GM12878 (cell line): ENCODE data around the gene PHYHIPL. TPM values are rescaled to one million over a fixed set of nuclear protein-coding genes. Genes with fewer than 3 reads are reported as not detected.

Experiments used
- ATAC-seq: fragments of 200-7000 bp; cut with Tn5 transposase; 3 replicates; pipeline ENCODE4 v1.9.1; 2020; ENCODE audit warnings: mild to moderate bottlenecking, moderate library complexity
- BruUV-seq: library from RNA; stranded (reverse); fragments of 400-500 nt; replicated peaks from 2 replicates; lab custom pipeline; 2021; lab: Mats Ljungman, UMichigan
- CTCF ChIA-PET: fragments of 300-600 bp; sonication (Branson Sonifier 250); formaldehyde crosslinking; extraction: SDS; loops from one replicate; lab custom pipeline; 2021; ENCODE audit warnings: inconsistent platforms; lab: Yijun Ruan, JAX
- POLR2A ChIA-PET: fragments of 350-600 bp; formaldehyde crosslinking; extraction: SDS; loops from one replicate; lab custom pipeline; 2021; ENCODE audit warnings: inconsistent platforms; lab: Charles Lee
- RAD21 ChIA-PET: fragments of 300-600 bp; sonication (Branson Sonifier 250); formaldehyde crosslinking; loops from one replicate; lab custom pipeline; 2023; ENCODE audit warnings: antibody characterized with exemption; ENCODE audit not compliant: unreplicated experiment; lab: Charles Lee
- SMC1A ChIA-PET: fragments of 300-600 bp; sonication (Branson Sonifier 250); formaldehyde crosslinking; loops from one replicate; lab custom pipeline; 2023; ENCODE audit not compliant: unreplicated experiment, uncharacterized antibody; lab: Charles Lee
- DNase-seq: peaks from one replicate; pipeline ENCODE4 v3.0.0-alpha.2; 2011; ENCODE audit warnings: low read depth, low spot score
- FAIRE-seq: peaks from 3 replicates; lab custom pipeline; 2011; peaks lifted over from hg19 to GRCh38; lab: Jason Lieb, UNC
- H2AFZ ChIP-seq: 2 replicates; pipeline ENCODE4 v1.6.0; 2011; ENCODE audit warnings: low read depth, low read length, control low read depth; ENCODE audit not compliant: control insufficient read depth
- H3K27ac ChIP-seq: 2 replicates; pipeline ENCODE4 v1.5.1; 2011; ENCODE audit warnings: control low read depth; ENCODE audit not compliant: control insufficient read depth, insufficient read depth
- H3K27me3 ChIP-seq, 2 experiments: replicated peaks in 1 of 2; 2 replicates each; pipeline versions ENCODE4 v1.6.0 to v1.6.1; 2011; ENCODE audit warnings: low read length in 1 of 2; ENCODE audit not compliant: control insufficient read depth in 2 of 2, insufficient read depth in 2 of 2
- H3K36me3 ChIP-seq, 2 experiments: 2 replicates each; pipeline ENCODE4 v1.5.1; 2011; ENCODE audit warnings: low read length in 1 of 2; ENCODE audit not compliant: control insufficient read depth in 2 of 2, insufficient read depth in 2 of 2
- H3K4me1 ChIP-seq: 2 replicates; pipeline ENCODE4 v1.6.1; 2011; ENCODE audit warnings: mild to moderate bottlenecking, low read length, moderate library complexity, mixed read lengths; ENCODE audit not compliant: control insufficient read depth, insufficient read depth
- H3K4me2 ChIP-seq: 2 replicates; pipeline ENCODE4 v1.6.0; 2011; ENCODE audit warnings: control low read depth; ENCODE audit not compliant: control insufficient read depth, insufficient read depth
- H3K4me3 ChIP-seq: fragments of 200-600 bp; sonication (generic); 2 replicates; pipeline ENCODE4 v1.5.1; 2016
- H3K79me2 ChIP-seq: 2 replicates; pipeline ENCODE4 v1.6.0; 2011; ENCODE audit warnings: low read length; ENCODE audit not compliant: control insufficient read depth, insufficient read depth
- H3K9ac ChIP-seq: 2 replicates; pipeline ENCODE4 v1.8.0; 2011; ENCODE audit warnings: low read length, control low read depth, mixed read lengths; ENCODE audit not compliant: control insufficient read depth, insufficient read depth
- H3K9me3 ChIP-seq: replicated peaks from 3 replicates; pipeline ENCODE4 v1.5.1; 2011; ENCODE audit warnings: mild to moderate bottlenecking, low read length; ENCODE audit not compliant: control insufficient read depth, insufficient read depth
- H4K20me1 ChIP-seq: 2 replicates; pipeline ENCODE4 v1.6.0; 2011; ENCODE audit not compliant: control insufficient read depth, insufficient read depth
- BRCA1 ChIP-seq: IDR thresholded peaks from 2 replicates; pipeline ENCODE4 v1.6.1; 2011; ENCODE audit warnings: low read depth, low read length, improper control_type of control experiment
- CBFB ChIP-seq: IDR thresholded peaks from 2 replicates; pipeline ENCODE4 v1.6.1; 2016; ENCODE audit warnings: antibody characterized with exemption, low read depth
- ETV6 ChIP-seq, 2 experiments: fragments of 450-650 bp in 1 of 2; IDR thresholded peaks in 1 of 2; conservative IDR thresholded peaks in 1 of 2; 2 replicates each; pipeline ENCODE4 v1.6.1; 2014; ENCODE audit warnings: antibody characterized with exemption in 1 of 2, borderline replicate concordance in 1 of 2, low read depth in 1 of 2, mild to moderate bottlenecking in 1 of 2, moderate library complexity in 1 of 2
- MEF2A ChIP-seq: IDR thresholded peaks from 2 replicates; pipeline ENCODE4 v1.6.1; 2011; ENCODE audit warnings: low read depth, mild to moderate bottlenecking, low read length, moderate library complexity; ENCODE audit not compliant: insufficient read depth
- MEF2B ChIP-seq: fragments of 450-650 bp; IDR thresholded peaks from 2 replicates; pipeline ENCODE4 v1.6.1; 2018; ENCODE audit warnings: mild to moderate bottlenecking, moderate library complexity; ENCODE audit not compliant: partially characterized antibody, poor library complexity, severe bottlenecking
- NBN ChIP-seq: fragments of 450-650 bp; IDR thresholded peaks from 2 replicates; pipeline ENCODE4 v1.6.1; 2016
- POLR2A ChIP-seq: IDR thresholded peaks from 2 replicates; pipeline ENCODE4 v1.6.1; 2011; ENCODE audit warnings: low read depth, mild to moderate bottlenecking, low read length
- RB1 ChIP-seq: fragments of 450-650 bp; formaldehyde crosslinking; IDR thresholded peaks from 2 replicates; pipeline ENCODE4 v1.6.1; 2017; ENCODE audit warnings: mild to moderate bottlenecking, borderline replicate concordance
- SIN3A ChIP-seq: IDR thresholded peaks from 2 replicates; pipeline ENCODE4 v1.6.1; 2012; ENCODE audit warnings: low read depth, low read length, improper control_type of control experiment
- SPI1 ChIP-seq: IDR thresholded peaks from 2 replicates; pipeline ENCODE4 v1.6.1; 2011; ENCODE audit warnings: low read depth, mild to moderate bottlenecking, low read length, moderate library complexity, borderline replicate concordance; ENCODE audit not compliant: insufficient read depth
- SREBF1 ChIP-seq: IDR thresholded peaks from 2 replicates; pipeline ENCODE4 v1.6.1; 2012; ENCODE audit warnings: mild to moderate bottlenecking, low read length
- ZBED1 ChIP-seq: IDR thresholded peaks from 2 replicates; pipeline ENCODE4 v1.6.1; 2016; ENCODE audit warnings: borderline replicate concordance
- in situ Hi-C: fragments of 300-500 bp; cut with MboI; formaldehyde crosslinking; loops from 9 replicates; pipeline ENCODE4 v1.14.3; 2018; ENCODE audit warnings: mixed read lengths
- intact Hi-C: fragments of 100-400 bp; cut with micrococcal nuclease; formaldehyde crosslinking; loops from one replicate; pipeline ENCODE4 v1.14.2; 2022; ENCODE audit not compliant: unreplicated experiment
- polyA plus RNA-seq, 11 experiments: library from polyadenylated mRNA; depleted of rRNA in 4 of 11; unstranded in 6 of 11; stranded (reverse) in 5 of 11; fragments of >200 nt; fragmentation: Nextera tagmentation in 4 of 11; fragmentation: Illumina TruSeq in 1 of 11; extraction: Ambion mirVana in 4 of 11; extraction: Trizol in 1 of 11; gene quantifications; 1 replicate in 1 of 11; 2 replicates in 10 of 11; pipeline versions ENCODE4 v1.2.1 to v1.2.3, GENCODE V29; 2011 to 2016; ENCODE audit warnings: inconsistent platforms in 2 of 11, missing spikeins in 2 of 11, low read depth in 1 of 11
- total RNA-seq, 4 experiments: library from RNA; depleted of rRNA in 3 of 4; stranded (reverse); fragments of >200 nt in 3 of 4; fragmentation: Illumina TruSeq in 1 of 4; extraction: Trizol in 1 of 4; gene quantifications; 2 replicates each; pipeline versions ENCODE4 v1.2.1 to v1.2.3, GENCODE V29; 2013 to 2021
- TF ChIP-seq, protein P1 (sequence below): IDR thresholded peaks from 2 replicates; pipeline ENCODE4 v1.6.1; 2012; ENCODE audit warnings: improper control_type of control experiment, low read depth, low read length; ENCODE audit not compliant: insufficient replicate concordance
- TF ChIP-seq, protein P2 (sequence below): IDR thresholded peaks from 2 replicates; pipeline ENCODE4 v1.6.1; 2011; ENCODE audit warnings: low read depth, mild to moderate bottlenecking, low read length, moderate library complexity, borderline replicate concordance; ENCODE audit errors: extremely low read depth
- TF ChIP-seq, protein P3 (sequence below): fragments of 450-650 bp; IDR thresholded peaks from 2 replicates; pipeline ENCODE4 v1.6.1; 2018; ENCODE audit warnings: borderline replicate concordance, mild to moderate bottlenecking; ENCODE audit not compliant: partially characterized antibody

Gene PHYHIPL
- total and polyA plus RNA-seq, 10 of the 15 experiments (the other 5 are each of a cell fraction or from before 2014, with no cell fraction given), result 0.06 to 0.40 (median 0.18) TPM; not detected in 2

DNA sequence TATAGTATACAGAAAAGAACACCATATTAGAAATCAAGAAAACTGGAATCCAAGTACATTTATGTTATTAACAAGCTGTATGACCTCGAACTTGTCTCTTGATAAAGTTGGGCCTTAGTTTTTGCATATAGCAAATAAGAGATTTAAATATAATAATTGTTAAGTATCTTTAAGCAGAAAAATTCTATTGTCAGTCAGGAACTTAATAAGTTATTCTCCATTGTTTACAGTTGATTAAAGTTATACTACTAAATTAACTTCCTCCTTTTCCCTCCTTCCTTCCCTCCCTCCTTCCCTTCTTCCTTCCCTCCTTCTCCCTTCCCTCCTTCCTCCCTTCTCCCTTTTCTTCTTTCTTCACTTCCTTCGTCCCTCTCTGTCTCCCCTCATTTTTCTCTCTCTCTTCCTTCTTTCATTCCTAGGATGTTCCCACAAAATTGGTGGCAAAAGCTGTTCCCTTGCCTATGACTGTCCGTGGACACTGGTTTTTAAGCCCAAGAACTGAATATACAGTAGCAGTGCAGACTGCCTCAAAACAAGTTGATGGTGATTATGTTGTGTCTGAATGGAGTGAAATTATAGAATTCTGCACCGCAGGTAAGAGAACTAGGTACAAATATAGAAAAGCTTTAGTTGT, 59.7 kb downstream of the PHYHIPL start (continued):
- TF ChIP-seq, protein P1, sequence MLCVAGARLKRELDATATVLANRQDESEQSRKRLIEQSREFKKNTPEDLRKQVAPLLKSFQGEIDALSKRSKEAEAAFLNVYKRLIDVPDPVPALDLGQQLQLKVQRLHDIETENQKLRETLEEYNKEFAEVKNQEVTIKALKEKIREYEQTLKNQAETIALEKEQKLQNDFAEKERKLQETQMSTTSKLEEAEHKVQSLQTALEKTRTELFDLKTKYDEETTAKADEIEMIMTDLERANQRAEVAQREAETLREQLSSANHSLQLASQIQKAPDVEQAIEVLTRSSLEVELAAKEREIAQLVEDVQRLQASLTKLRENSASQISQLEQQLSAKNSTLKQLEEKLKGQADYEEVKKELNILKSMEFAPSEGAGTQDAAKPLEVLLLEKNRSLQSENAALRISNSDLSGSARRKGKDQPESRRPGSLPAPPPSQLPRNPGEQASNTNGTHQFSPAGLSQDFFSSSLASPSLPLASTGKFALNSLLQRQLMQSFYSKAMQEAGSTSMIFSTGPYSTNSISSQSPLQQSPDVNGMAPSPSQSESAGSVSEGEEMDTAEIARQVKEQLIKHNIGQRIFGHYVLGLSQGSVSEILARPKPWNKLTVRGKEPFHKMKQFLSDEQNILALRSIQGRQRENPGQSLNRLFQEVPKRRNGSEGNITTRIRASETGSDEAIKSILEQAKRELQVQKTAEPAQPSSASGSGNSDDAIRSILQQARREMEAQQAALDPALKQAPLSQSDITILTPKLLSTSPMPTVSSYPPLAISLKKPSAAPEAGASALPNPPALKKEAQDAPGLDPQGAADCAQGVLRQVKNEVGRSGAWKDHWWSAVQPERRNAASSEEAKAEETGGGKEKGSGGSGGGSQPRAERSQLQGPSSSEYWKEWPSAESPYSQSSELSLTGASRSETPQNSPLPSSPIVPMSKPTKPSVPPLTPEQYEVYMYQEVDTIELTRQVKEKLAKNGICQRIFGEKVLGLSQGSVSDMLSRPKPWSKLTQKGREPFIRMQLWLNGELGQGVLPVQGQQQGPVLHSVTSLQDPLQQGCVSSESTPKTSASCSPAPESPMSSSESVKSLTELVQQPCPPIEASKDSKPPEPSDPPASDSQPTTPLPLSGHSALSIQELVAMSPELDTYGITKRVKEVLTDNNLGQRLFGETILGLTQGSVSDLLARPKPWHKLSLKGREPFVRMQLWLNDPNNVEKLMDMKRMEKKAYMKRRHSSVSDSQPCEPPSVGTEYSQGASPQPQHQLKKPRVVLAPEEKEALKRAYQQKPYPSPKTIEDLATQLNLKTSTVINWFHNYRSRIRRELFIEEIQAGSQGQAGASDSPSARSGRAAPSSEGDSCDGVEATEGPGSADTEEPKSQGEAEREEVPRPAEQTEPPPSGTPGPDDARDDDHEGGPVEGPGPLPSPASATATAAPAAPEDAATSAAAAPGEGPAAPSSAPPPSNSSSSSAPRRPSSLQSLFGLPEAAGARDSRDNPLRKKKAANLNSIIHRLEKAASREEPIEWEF, result no peak
- TF ChIP-seq RB1, result no peak

DNA sequence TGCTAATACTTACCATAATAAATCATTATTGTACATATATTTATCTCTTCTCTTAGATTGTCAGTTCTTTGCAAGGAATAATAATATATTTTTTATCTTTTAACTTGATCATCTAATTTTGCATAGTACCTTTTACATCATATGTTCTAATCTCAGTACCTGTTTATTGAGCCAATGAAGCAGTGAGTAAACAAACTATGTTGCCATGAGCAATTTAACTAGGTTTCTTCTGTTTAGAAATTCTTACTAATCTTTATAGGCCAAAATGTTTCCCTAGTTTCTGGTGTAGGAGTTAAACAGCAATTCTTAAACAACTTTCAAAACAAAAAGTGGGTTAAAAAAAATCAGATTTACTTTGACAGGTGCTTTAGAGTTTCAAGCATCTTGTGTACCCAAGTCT, 61.3 kb downstream of the PHYHIPL start:
- Histone ChIP-seq H3K4me2 (no peak overlapping the region), H3K36me3 (no peaks in the 10 kb centered on the region), H2AFZ (no peak overlapping the region), H3K27ac (no peak overlapping the region), H3K79me2 (no peaks in the 10 kb centered on the region), H3K4me1 (no peaks in the 10 kb centered on the region), H3K4me3 (no peak overlapping the region), H3K9ac (no peak overlapping the region), H4K20me1 (no peaks in the 10 kb centered on the region), H3K9me3 (no peaks in the 10 kb centered on the region), H3K27me3 (no peaks in the 10 kb centered on the region)
- SMC1A ChIA-PET, result interaction anchor here (1.0 to 2.8 kb wide), 6 partner anchors 19 to 285 kb away, joined by 3 to 17 read pairs (median 5); no protein-coding TSS in a partner anchor
- no peak for DNase-seq
- in situ Hi-C loops, result no loop called here
- no TSS peak for BruUV-seq
- RAD21 ChIA-PET, result interaction anchor here (1.4 to 1.9 kb wide), 2 partner anchors 25 to 286 kb away, joined by 3 to 11 read pairs; no protein-coding TSS in a partner anchor
- no peak for FAIRE-seq
- no peak for ATAC-seq
- intact Hi-C loops, result no loop called here
- POLR2A ChIA-PET, result no interaction called here
- CTCF ChIA-PET, result interaction anchor here (1.8 to 2.8 kb wide), 2 partner anchors 286 to 385 kb away, joined by 7 to 17 read pairs; no protein-coding TSS in a partner anchor
- TF ChIP-seq MEF2A, result no peak
- no peak for TF ChIP-seq SIN3A
- TF ChIP-seq, protein P2, sequence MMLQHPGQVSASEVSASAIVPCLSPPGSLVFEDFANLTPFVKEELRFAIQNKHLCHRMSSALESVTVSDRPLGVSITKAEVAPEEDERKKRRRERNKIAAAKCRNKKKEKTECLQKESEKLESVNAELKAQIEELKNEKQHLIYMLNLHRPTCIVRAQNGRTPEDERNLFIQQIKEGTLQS, result no peak
- TF ChIP-seq SPI1, result no peak
- TF ChIP-seq SREBF1, result no peak
- TF ChIP-seq CBFB, result no peak
- no peak for TF ChIP-seq ETV6 (conservative IDR thresholded peaks at IDR 0.05 in 1 of 2, IDR thresholded peaks at IDR 0.05 in 1 of 2; ENCODE audit: borderline replicate concordance in 1 of 2, low read depth in 1 of 2)
- TF ChIP-seq NBN, result no peak
- no peak for TF ChIP-seq MEF2B
- no peak for TF ChIP-seq ZBED1
- no peak for TF ChIP-seq POLR2A
- no peak for TF ChIP-seq BRCA1
- TF ChIP-seq, protein P3, sequence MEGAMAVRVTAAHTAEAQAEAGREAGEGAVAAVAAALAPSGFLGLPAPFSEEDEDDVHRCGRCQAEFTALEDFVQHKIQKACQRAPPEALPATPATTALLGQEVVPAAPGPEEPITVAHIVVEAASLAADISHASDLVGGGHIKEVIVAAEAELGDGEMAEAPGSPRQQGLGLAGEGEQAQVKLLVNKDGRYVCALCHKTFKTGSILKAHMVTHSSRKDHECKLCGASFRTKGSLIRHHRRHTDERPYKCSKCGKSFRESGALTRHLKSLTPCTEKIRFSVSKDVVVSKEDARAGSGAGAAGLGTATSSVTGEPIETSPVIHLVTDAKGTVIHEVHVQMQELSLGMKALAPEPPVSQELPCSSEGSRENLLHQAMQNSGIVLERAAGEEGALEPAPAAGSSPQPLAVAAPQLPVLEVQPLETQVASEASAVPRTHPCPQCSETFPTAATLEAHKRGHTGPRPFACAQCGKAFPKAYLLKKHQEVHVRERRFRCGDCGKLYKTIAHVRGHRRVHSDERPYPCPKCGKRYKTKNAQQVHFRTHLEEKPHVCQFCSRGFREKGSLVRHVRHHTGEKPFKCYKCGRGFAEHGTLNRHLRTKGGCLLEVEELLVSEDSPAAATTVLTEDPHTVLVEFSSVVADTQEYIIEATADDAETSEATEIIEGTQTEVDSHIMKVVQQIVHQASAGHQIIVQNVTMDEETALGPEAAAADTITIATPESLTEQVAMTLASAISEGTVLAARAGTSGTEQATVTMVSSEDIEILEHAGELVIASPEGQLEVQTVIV, result no peak
